Activated CD4-positive, alpha-beta T cell treated with anti-CD3 and anti-CD28 coated beads for 36 hours (primary cell): ENCODE measurements around the gene NOVA2. TPM values are rescaled to one million over a fixed set of nuclear protein-coding genes. Genes with fewer than 3 reads are reported as not detected.

Source experiments
- ATAC-seq: fragments of 200-7000 bp; cut with Tn5 transposase; one replicate; pipeline ENCODE4 v1.10.0; 2021; ENCODE audit warnings: mild to moderate bottlenecking, moderate library complexity
- CTCF ChIA-PET: fragments of 350-600 bp; sonication (Branson Sonifier 250); formaldehyde crosslinking; loops from one replicate; lab custom pipeline; 2021; ENCODE audit warnings: antibody characterized with exemption; lab: Charles Lee
- POLR2A ChIA-PET: fragments of 350-600 bp; sonication (Branson Sonifier 250); formaldehyde crosslinking; loops from one replicate; lab custom pipeline; 2021; ENCODE audit warnings: antibody characterized with exemption, inconsistent platforms; lab: Charles Lee
- DNase-seq: peaks from one replicate; pipeline ENCODE4 v3.0.0-alpha.2; 2020
- H3K27ac Mint-ChIP-seq: one replicate; pipeline ENCODE4 v1.8.0; 2021; ENCODE audit warnings: mixed read lengths
- H3K27me3 Mint-ChIP-seq: one replicate; pipeline ENCODE4 v1.8.0; 2021; ENCODE audit warnings: mixed read lengths
- H3K36me3 Mint-ChIP-seq: one replicate; pipeline ENCODE4 v1.8.0; 2021; ENCODE audit warnings: low read depth, mixed read lengths
- H3K4me1 Mint-ChIP-seq: one replicate; pipeline ENCODE4 v1.8.0; 2021; ENCODE audit warnings: mixed read lengths
- H3K4me3 Mint-ChIP-seq: one replicate; pipeline ENCODE4 v1.8.0; 2021; ENCODE audit warnings: mild to moderate bottlenecking, moderate library complexity, mixed read lengths
- H3K9me3 Mint-ChIP-seq: one replicate; pipeline ENCODE4 v1.8.0; 2021; ENCODE audit warnings: low read depth, mixed read lengths
- intact Hi-C, 2 experiments: fragments of 100-400 bp; cut with DNase I in 1 of 2; cut with micrococcal nuclease in 1 of 2; formaldehyde crosslinking; loops; one replicate each; pipeline versions ENCODE4 v1.14.2 to v1.15.1; 2022 to 2024; cut with DNase I, micrococcal nuclease
- total RNA-seq, 2 experiments: library from RNA; stranded (reverse); gene quantifications; one replicate each; pipeline ENCODE4 v1.2.3, GENCODE V29; 2021

NOVA2 gene
- total RNA-seq, 2 experiments from 2014 or later, result 0.02 to 0.09 TPM

GRCh38 chr19:45959517-45960025, 14.1 kb downstream of the NOVA2 start:
- DNase-seq, result no peak
- Mint-ChIP-seq H3K27me3 (peaks cover 41% of the 10 kb centered on the region), H3K9me3 (no peaks in the 10 kb centered on the region), H3K36me3 (no peaks in the 10 kb centered on the region), H3K4me3 (no peak overlapping the region), H3K4me1 (no peaks in the 10 kb centered on the region), H3K27ac (no peak overlapping the region)
- POLR2A ChIA-PET, result no interaction called here
- ATAC-seq, result no peak
- intact Hi-C loops, result no loop called here
- CTCF ChIA-PET, result no interaction called here

- no peaks in the 10 kb centered on the region for H3K4me1 Mint-ChIP-seq
- POLR2A ChIA-PET, result no interaction called here
- DNase-seq (no peak), ATAC-seq (no peak)
- peaks cover 42% of the 10 kb centered on the region for H3K27me3 Mint-ChIP-seq
- H3K27ac Mint-ChIP-seq, result no peak overlapping the region
- H3K9me3 Mint-ChIP-seq, result no peaks in the 10 kb centered on the region
- no peak overlapping the region for H3K4me3 Mint-ChIP-seq
- intact Hi-C loops, result no loop called here
- H3K36me3 Mint-ChIP-seq, result no peaks in the 10 kb centered on the region
- CTCF ChIA-PET, result no interaction called here
Observed at GRCh38 chr19:45958769-45959516, 14.7 kb downstream of the NOVA2 start.

GRCh38 chr19:45958320-45958719, 15.3 kb downstream of the NOVA2 start:
- H3K27ac Mint-ChIP-seq, result no peak overlapping the region
- intact Hi-C loops, result no loop called here
- no peak overlapping the region for H3K4me3 Mint-ChIP-seq
- H3K36me3 Mint-ChIP-seq, result no peaks in the 10 kb centered on the region
- no peak for ATAC-seq
- H3K4me1 Mint-ChIP-seq, result peaks cover under 1% of the 10 kb centered on the region
- no peak for DNase-seq
- H3K27me3 Mint-ChIP-seq, result peaks cover 44% of the 10 kb centered on the region
- CTCF ChIA-PET, result no interaction called here
- peaks cover under 1% of the 10 kb centered on the region for H3K9me3 Mint-ChIP-seq
- POLR2A ChIA-PET, result no interaction called here

GRCh38 chr19:45955905-45956608, 17.6 kb downstream of the NOVA2 start:
- ChIA-PET POLR2A (no interaction called here), CTCF (no interaction called here)
- Mint-ChIP-seq H3K27me3 (peaks cover 42% of the 10 kb centered on the region), H3K4me1 (peaks cover 9% of the 10 kb centered on the region), H3K9me3 (peaks cover 3% of the 10 kb centered on the region), H3K27ac (no peak overlapping the region), H3K36me3 (no peaks in the 10 kb centered on the region), H3K4me3 (no peak overlapping the region)
- intact Hi-C loops, result no loop called here
- DNase-seq (no peak), ATAC-seq (no peak)

GRCh38 chr19:45954156-45954555, 19.5 kb downstream of the NOVA2 start:
- no peaks in the 10 kb centered on the region for H3K36me3 Mint-ChIP-seq
- H3K27me3 Mint-ChIP-seq, result peaks cover 36% of the 10 kb centered on the region
- H3K27ac Mint-ChIP-seq, result no peak overlapping the region
- DNase-seq (no peak), ATAC-seq (no peak)
- no peak overlapping the region for H3K4me3 Mint-ChIP-seq
- POLR2A ChIA-PET, result no interaction called here
- H3K4me1 Mint-ChIP-seq, result peaks cover 9% of the 10 kb centered on the region
- CTCF ChIA-PET, result interaction anchor here (0.6 kb wide), 1 partner anchor 418 kb away, joined by 3 read pairs; no protein-coding TSS in a partner anchor
- intact Hi-C loops, result no loop called here
- peaks cover 3% of the 10 kb centered on the region for H3K9me3 Mint-ChIP-seq

- peaks cover 9% of the 10 kb centered on the region for H3K4me1 Mint-ChIP-seq
- DNase-seq (no peak), ATAC-seq (no peak)
- intact Hi-C loops, result no loop called here
- ChIA-PET POLR2A (no interaction called here), CTCF (interaction anchor here (0.6 kb wide), 1 partner anchor 419 kb away, joined by 3 read pairs; no protein-coding TSS in a partner anchor)
- peaks cover 31% of the 10 kb centered on the region for H3K27me3 Mint-ChIP-seq
- H3K27ac Mint-ChIP-seq, result no peak overlapping the region
- H3K9me3 Mint-ChIP-seq, result peaks cover 3% of the 10 kb centered on the region
- no peaks in the 10 kb centered on the region for H3K36me3 Mint-ChIP-seq
- H3K4me3 Mint-ChIP-seq, result no peak overlapping the region
Observed at GRCh38 chr19:45953676-45954075, 20.0 kb downstream of the NOVA2 start.

GRCh38 chr19:45952686-45953505, 20.8 kb downstream of the NOVA2 start:
- intact Hi-C loops, result no loop called here
- CTCF ChIA-PET, result interaction anchor here (1.0 kb wide), 1 partner anchor 64 kb away, joined by 4 read pairs; no protein-coding TSS in a partner anchor
- peak; percentile 65 for ATAC-seq
- Mint-ChIP-seq H3K4me3 (peak overlapping the region; percentile 67), H3K9me3 (peaks cover 3% of the 10 kb centered on the region), H3K4me1 (peaks cover 9% of the 10 kb centered on the region), H3K27me3 (peaks cover 24% of the 10 kb centered on the region), H3K36me3 (no peaks in the 10 kb centered on the region), H3K27ac (no peak overlapping the region)
- POLR2A ChIA-PET, result interaction anchor here (0.6 to 1.0 kb wide), 2 partner anchors 90 to 191 kb away, joined by 3 to 4 read pairs; partner anchors contain the start of gene SYMPK
- DNase-seq, result peak; percentile 66

- peak overlapping the region; percentile 67 for H3K4me3 Mint-ChIP-seq
- intact Hi-C loops, result no loop called here
- H3K27ac Mint-ChIP-seq, result no peak overlapping the region
- H3K36me3 Mint-ChIP-seq, result no peaks in the 10 kb centered on the region
- peaks cover 24% of the 10 kb centered on the region for H3K27me3 Mint-ChIP-seq
- peaks cover 9% of the 10 kb centered on the region for H3K4me1 Mint-ChIP-seq
- ATAC-seq (peak; percentile 16), DNase-seq (no peak)
- POLR2A ChIA-PET, result interaction anchor here (0.6 to 1.0 kb wide), 2 partner anchors 89 to 190 kb away, joined by 3 to 4 read pairs; partner anchors contain the start of gene SYMPK
- H3K9me3 Mint-ChIP-seq, result peaks cover 3% of the 10 kb centered on the region
- CTCF ChIA-PET, result interaction anchor here (1.0 kb wide), 1 partner anchor 64 kb away, joined by 4 read pairs; no protein-coding TSS in a partner anchor
Observed at GRCh38 chr19:45952341-45952685, 21.4 kb downstream of the NOVA2 start.

GRCh38 chr19:45947926-45948325, 25.7 kb downstream of the NOVA2 start:
- POLR2A ChIA-PET, result no interaction called here
- ATAC-seq (no peak), DNase-seq (no peak)
- intact Hi-C loops, result no loop called here
- Mint-ChIP-seq H3K9me3 (no peaks in the 10 kb centered on the region), H3K4me3 (no peak overlapping the region), H3K4me1 (peaks cover 4% of the 10 kb centered on the region), H3K27me3 (peaks cover 16% of the 10 kb centered on the region), H3K27ac (no peak overlapping the region), H3K36me3 (no peaks in the 10 kb centered on the region)
- CTCF ChIA-PET, result interaction anchor here (0.8 to 1.5 kb wide), 2 partner anchors 15 to 169 kb away, joined by 4 to 5 read pairs; no protein-coding TSS in a partner anchor

GRCh38 chr19:45940515-45940805, 33.2 kb downstream of the NOVA2 start:
- intact Hi-C loops, result no loop called here
- CTCF ChIA-PET, result no interaction called here

GRCh38 chr19:45939792-45940514, 33.7 kb downstream of the NOVA2 start:
- H3K27ac Mint-ChIP-seq, result no peak overlapping the region
- H3K4me1 Mint-ChIP-seq, result no peaks in the 10 kb centered on the region
- H3K4me3 Mint-ChIP-seq, result no peak overlapping the region
- ChIA-PET CTCF (no interaction called here), POLR2A (no interaction called here)
- ATAC-seq (no peak), DNase-seq (no peak)
- H3K9me3 Mint-ChIP-seq, result no peaks in the 10 kb centered on the region
- H3K36me3 Mint-ChIP-seq, result peaks cover 3% of the 10 kb centered on the region
- intact Hi-C loops, result no loop called here
- peaks cover 30% of the 10 kb centered on the region for H3K27me3 Mint-ChIP-seq

More at GRCh38 chr19:45940515-45940805, 33.2 kb downstream of the NOVA2 start:
- Mint-ChIP-seq H3K9me3 (no peaks in the 10 kb centered on the region), H3K4me1 (no peaks in the 10 kb centered on the region), H3K27ac (no peak overlapping the region), H3K27me3 (peaks cover 26% of the 10 kb centered on the region), H3K4me3 (no peak overlapping the region), H3K36me3 (peaks cover 3% of the 10 kb centered on the region)
- ATAC-seq (no peak), DNase-seq (no peak)
- POLR2A ChIA-PET, result no interaction called here
